IMR-90 (cell line): ENCODE results near the gene CALU. TPM values are rescaled to one million over a fixed set of nuclear protein-coding genes. Genes with fewer than 3 reads are reported as not detected.

ENCODE experiments used
- ATAC-seq: fragments of 200-7000 bp; cut with Tn5 transposase; 2 replicates; pipeline ENCODE4 v1.9.1; 2020; ENCODE audit warnings: low read depth, mild to moderate bottlenecking, moderate library complexity
- BruUV-seq: library from RNA; stranded (reverse); fragments of 400-500 nt; replicated peaks from 2 replicates; lab custom pipeline; 2021; lab: Mats Ljungman, UMichigan
- CTCF ChIA-PET: fragments of 300-600 bp; formaldehyde crosslinking; extraction: SDS; loops from one replicate; lab custom pipeline; 2021; ENCODE audit warnings: antibody characterized with exemption; lab: Yijun Ruan, JAX
- POLR2A ChIA-PET: fragments of 300-600 bp; sonication (Branson Sonifier 250); formaldehyde crosslinking; loops from one replicate; lab custom pipeline; 2022; ENCODE audit warnings: antibody characterized with exemption; ENCODE audit not compliant: unreplicated experiment; lab: Charles Lee
- DNase-seq: peaks from one replicate; pipeline ENCODE4 v3.0.0; 2013
- H2AFZ ChIP-seq: replicated peaks from 2 replicates; pipeline ENCODE3; 2013; ENCODE audit warnings: low read length, mild to moderate bottlenecking; ENCODE audit not compliant: poor library complexity
- H2AK5ac ChIP-seq: 2 replicates; pipeline ENCODE4 v1.6.1; 2013; ENCODE audit warnings: low read depth, low read length, inconsistent platforms
- H2AK9ac ChIP-seq: replicated peaks from 2 replicates; pipeline ENCODE3; 2013; ENCODE audit warnings: mild to moderate bottlenecking, low read depth, low read length, moderate library complexity; ENCODE audit not compliant: poor library complexity
- H2BK120ac ChIP-seq: 2 replicates; pipeline ENCODE4 v1.6.1; 2013; ENCODE audit warnings: low read depth, low read length, inconsistent platforms
- H2BK15ac ChIP-seq: 3 replicates; pipeline ENCODE4 v1.6.1; 2013; ENCODE audit warnings: low read depth, low read length, inconsistent platforms
- H2BK20ac ChIP-seq: 2 replicates; pipeline ENCODE4 v1.6.1; 2013; ENCODE audit warnings: low read depth, mild to moderate bottlenecking, inconsistent platforms, low read length, moderate library complexity
- H2BK5ac ChIP-seq: 2 replicates; pipeline ENCODE4 v1.6.1; 2013; ENCODE audit warnings: mild to moderate bottlenecking, low read depth, low read length, inconsistent platforms; ENCODE audit not compliant: poor library complexity, severe bottlenecking
- H3K14ac ChIP-seq: replicated peaks from 2 replicates; pipeline ENCODE4 v1.6.1; 2013; ENCODE audit warnings: low read depth, low read length, inconsistent platforms
- H3K18ac ChIP-seq: 2 replicates; pipeline ENCODE4 v1.6.1; 2013; ENCODE audit warnings: low read depth, low read length, control low read depth
- H3K23ac ChIP-seq: 2 replicates; pipeline ENCODE4 v1.6.1; 2013; ENCODE audit warnings: low read depth, low read length, inconsistent platforms
- H3K27ac ChIP-seq: 2 replicates; pipeline ENCODE4 v1.5.1; 2013; ENCODE audit warnings: mild to moderate bottlenecking, control low read depth, low read length; ENCODE audit not compliant: insufficient read depth
- H3K27me3 ChIP-seq: 2 replicates; pipeline ENCODE4 v1.6.1; 2013; ENCODE audit warnings: low read length; ENCODE audit not compliant: control insufficient read depth, insufficient read depth
- H3K36me3 ChIP-seq: 2 replicates; pipeline ENCODE4 v1.6.1; 2013; ENCODE audit warnings: low read length, mixed read lengths; ENCODE audit not compliant: control insufficient read depth, insufficient read depth
- H3K4ac ChIP-seq: 2 replicates; pipeline ENCODE4 v1.6.1; 2013; ENCODE audit warnings: low read depth, low read length, inconsistent platforms
- H3K4me1 ChIP-seq: 2 replicates; pipeline ENCODE4 v1.6.1; 2013; ENCODE audit warnings: low read length, mixed read lengths; ENCODE audit not compliant: control insufficient read depth, insufficient read depth
- H3K4me2 ChIP-seq: 2 replicates; pipeline ENCODE4 v1.6.1; 2013; ENCODE audit warnings: low read depth, mild to moderate bottlenecking, control low read depth, low read length, moderate library complexity
- H3K4me3 ChIP-seq: 2 replicates; pipeline ENCODE4 v1.5.1; 2013; ENCODE audit warnings: low read depth, mild to moderate bottlenecking, control low read depth, low read length, moderate library complexity; ENCODE audit not compliant: insufficient read depth
- H3K56ac ChIP-seq: 2 replicates; pipeline ENCODE4 v1.6.1; 2013; ENCODE audit warnings: low read length, inconsistent platforms; ENCODE audit not compliant: insufficient read depth; ENCODE audit errors: extremely low read depth
- H3K79me1 ChIP-seq, 2 experiments: 2 replicates each; pipeline ENCODE4 v1.6.1; 2013; ENCODE audit warnings: low read length in 2 of 2, inconsistent platforms in 1 of 2, low read depth in 1 of 2
- H3K9ac ChIP-seq: 2 replicates; pipeline ENCODE4 v1.6.1; 2013; ENCODE audit warnings: low read depth, low read length, control low read depth
- H3K9me1 ChIP-seq: 2 replicates; pipeline ENCODE4 v1.6.1; 2013; ENCODE audit warnings: low read length, inconsistent platforms; ENCODE audit not compliant: insufficient read depth
- H3K9me3 ChIP-seq: 2 replicates; pipeline ENCODE4 v1.6.1; 2013; ENCODE audit warnings: low read length; ENCODE audit not compliant: control insufficient read depth, insufficient read depth
- H4K20me1 ChIP-seq: 2 replicates; pipeline ENCODE4 v1.6.1; 2013; ENCODE audit warnings: low read length, inconsistent platforms; ENCODE audit not compliant: insufficient read depth
- H4K5ac ChIP-seq: 2 replicates; pipeline ENCODE4 v1.6.1; 2013; ENCODE audit warnings: mild to moderate bottlenecking, low read depth, low read length, control low read depth
- H4K8ac ChIP-seq, 2 experiments: 2 replicates each; pipeline ENCODE4 v1.6.1; 2013; ENCODE audit warnings: low read depth in 2 of 2, low read length in 2 of 2, control low read depth in 1 of 2, inconsistent platforms in 1 of 2
- H4K91ac ChIP-seq: 2 replicates; pipeline ENCODE4 v1.6.1; 2013; ENCODE audit warnings: low read depth, low read length, inconsistent platforms; ENCODE audit not compliant: insufficient read depth
- CHD1 ChIP-seq: IDR thresholded peaks from 2 replicates; pipeline ENCODE4 v1.6.1; 2012; ENCODE audit warnings: low read depth, low read length, improper control_type of control experiment
- MAFK ChIP-seq: IDR thresholded peaks from 2 replicates; pipeline ENCODE4 v1.6.1; 2012; ENCODE audit warnings: low read depth, low read length, improper control_type of control experiment
- RAD21 ChIP-seq: IDR thresholded peaks from 2 replicates; pipeline ENCODE4 v1.6.1; 2012; ENCODE audit warnings: low read length, improper control_type of control experiment
- WGBS, 2 experiments: methylation state at CpG; one replicate each; pipeline versions ENCODE4 v1.1.5 to v1.1.7; 2013; ENCODE audit warnings: missing lambda C conversion rate in 2 of 2; ENCODE audit not compliant: insufficient read length in 1 of 2; ENCODE audit errors: extremely low coverage in 2 of 2; 5-methylcytosine and 5-hydroxymethylcytosine counted together
- dilution Hi-C: fragments of 300-500 bp; cut with HindIII; formaldehyde crosslinking; loops from one replicate; pipeline ENCODE4 v1.14.3; 2018; ENCODE audit warnings: low sequenced_read_pairs; ENCODE audit not compliant: unreplicated experiment
- in situ Hi-C: fragments of 300-500 bp; cut with MboI; formaldehyde crosslinking; loops from 3 replicates; pipeline ENCODE4 v1.14.3; 2019; ENCODE audit warnings: low sequenced_read_pairs, inconsistent platforms, mixed read lengths
- intact Hi-C: fragments of 100-400 bp; cut with micrococcal nuclease; formaldehyde crosslinking; loops from 2 replicates; pipeline ENCODE4 v1.10.0; 2022
- polyA plus RNA-seq, 3 experiments: library from polyadenylated mRNA; depleted of rRNA; stranded (reverse); fragments of >200 nt; gene quantifications; 2 replicates each; pipeline ENCODE4 v1.2.3, GENCODE V29; 2012; ENCODE audit warnings: low replicate concordance in 1 of 3
- total RNA-seq: library from RNA; depleted of rRNA; stranded (reverse); fragments of >200 nt; gene quantifications from 2 replicates; pipeline ENCODE4 v1.2.3, GENCODE V29; 2012
- TF ChIP-seq, protein P1 (sequence below): conservative IDR thresholded peaks from 2 replicates; pipeline ENCODE4 v1.5.1; 2012; ENCODE audit warnings: mild to moderate bottlenecking, low read depth, low read length, improper control_type of control experiment

The CALU gene
- total and polyA plus RNA-seq, 2 of the 4 experiments (the other 2 are of a cell fraction), result 421 to 525 TPM

DNA sequence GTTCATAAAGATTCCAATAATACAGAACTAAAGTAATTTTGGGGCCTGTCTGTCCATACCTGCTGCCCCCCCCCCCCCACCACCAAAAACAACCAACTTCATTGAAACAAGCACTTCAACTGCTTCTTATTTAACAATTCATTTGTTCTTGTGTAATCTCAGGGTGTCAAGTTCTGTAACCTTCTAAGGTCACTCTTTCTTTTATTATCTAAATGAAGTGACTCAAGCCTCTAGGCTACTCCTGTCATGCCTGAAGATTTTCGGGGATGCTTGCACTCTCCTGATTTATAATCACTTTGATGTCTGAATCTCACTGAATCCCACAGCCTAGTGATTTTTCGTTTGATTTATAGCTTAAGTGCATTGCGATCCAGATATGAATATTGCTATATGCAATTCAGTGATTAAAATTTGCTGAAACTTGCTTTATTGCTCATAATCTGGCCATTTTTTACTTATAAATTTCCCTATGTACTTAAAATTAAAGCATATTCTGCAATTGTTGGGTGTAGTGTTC, 39.9 kb upstream of the CALU start (continued):
- no peak for TF ChIP-seq RAD21
- TF ChIP-seq, protein P1, sequence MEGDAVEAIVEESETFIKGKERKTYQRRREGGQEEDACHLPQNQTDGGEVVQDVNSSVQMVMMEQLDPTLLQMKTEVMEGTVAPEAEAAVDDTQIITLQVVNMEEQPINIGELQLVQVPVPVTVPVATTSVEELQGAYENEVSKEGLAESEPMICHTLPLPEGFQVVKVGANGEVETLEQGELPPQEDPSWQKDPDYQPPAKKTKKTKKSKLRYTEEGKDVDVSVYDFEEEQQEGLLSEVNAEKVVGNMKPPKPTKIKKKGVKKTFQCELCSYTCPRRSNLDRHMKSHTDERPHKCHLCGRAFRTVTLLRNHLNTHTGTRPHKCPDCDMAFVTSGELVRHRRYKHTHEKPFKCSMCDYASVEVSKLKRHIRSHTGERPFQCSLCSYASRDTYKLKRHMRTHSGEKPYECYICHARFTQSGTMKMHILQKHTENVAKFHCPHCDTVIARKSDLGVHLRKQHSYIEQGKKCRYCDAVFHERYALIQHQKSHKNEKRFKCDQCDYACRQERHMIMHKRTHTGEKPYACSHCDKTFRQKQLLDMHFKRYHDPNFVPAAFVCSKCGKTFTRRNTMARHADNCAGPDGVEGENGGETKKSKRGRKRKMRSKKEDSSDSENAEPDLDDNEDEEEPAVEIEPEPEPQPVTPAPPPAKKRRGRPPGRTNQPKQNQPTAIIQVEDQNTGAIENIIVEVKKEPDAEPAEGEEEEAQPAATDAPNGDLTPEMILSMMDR, result no peak
- TF ChIP-seq MAFK, result no peak

DNA sequence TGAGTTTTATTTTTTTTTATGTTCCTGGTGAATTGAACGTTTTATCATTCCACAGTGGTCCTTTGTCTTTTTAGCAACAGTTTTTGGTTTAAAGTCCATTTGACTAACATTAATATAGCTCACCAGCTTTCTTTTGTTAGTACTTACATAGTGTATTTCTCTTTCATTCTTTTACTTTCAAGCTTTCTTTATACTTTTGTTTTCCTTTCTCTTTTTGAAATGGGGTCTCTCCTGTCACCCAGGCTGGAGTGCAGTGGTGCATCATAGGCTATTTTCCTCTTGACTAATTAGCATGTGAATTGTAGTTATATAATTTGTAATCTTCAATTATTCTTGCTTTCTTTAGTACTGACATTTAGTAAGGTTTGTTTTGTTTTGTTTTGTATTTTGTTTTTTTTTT, 39.3 kb upstream of the CALU start:
- H3K4ac ChIP-seq, result no peak overlapping the region
- peaks cover 15% of the 10 kb centered on the region for H3K27me3 ChIP-seq
- no peak overlapping the region for H3K4me2 ChIP-seq
- ATAC-seq, result no peak
- H3K4me1 ChIP-seq, result no peaks in the 10 kb centered on the region
- H4K8ac ChIP-seq, result no peak overlapping the region
- H2BK15ac ChIP-seq, result no peak overlapping the region
- H3K9me3 ChIP-seq, result no peaks in the 10 kb centered on the region
- ChIA-PET CTCF (no interaction called here), POLR2A (no interaction called here)
- H2AK9ac ChIP-seq, result no peak overlapping the region
- DNase-seq, result no peak
- H3K23ac ChIP-seq, result no peak overlapping the region
- no peak overlapping the region for H4K5ac ChIP-seq
- H3K18ac ChIP-seq, result no peak overlapping the region
- H4K20me1 ChIP-seq, result no peaks in the 10 kb centered on the region
- in situ Hi-C loops, result no loop called here
- H3K14ac ChIP-seq, result no peak overlapping the region
- no peak overlapping the region for H2AFZ ChIP-seq
- H2BK20ac ChIP-seq, result no peak overlapping the region
- dilution Hi-C loops, result no loop called here
- no peak overlapping the region for H3K27ac ChIP-seq
- no peak overlapping the region for H4K91ac ChIP-seq
- no peak overlapping the region for H2BK5ac ChIP-seq
- H2AK5ac ChIP-seq, result no peak overlapping the region
- no peak overlapping the region for H3K9ac ChIP-seq
- H3K56ac ChIP-seq, result no peak overlapping the region
- H3K79me1 ChIP-seq, result no peaks in the 10 kb centered on the region
- H2BK120ac ChIP-seq, result no peak overlapping the region
- WGBS, 2 experiments, result no CpG with 5 or more reads among the region's 1 CpG
- no peak for TF ChIP-seq CHD1
- H3K4me3 ChIP-seq, result no peak overlapping the region
- intact Hi-C loops, result no loop called here
- no peaks in the 10 kb centered on the region for H3K9me1 ChIP-seq
- H3K36me3 ChIP-seq, result no peaks in the 10 kb centered on the region
- BruUV-seq, result no TSS peak
